T47D (cell line): ENCODE data around the gene RPS8.
A peak's percentile ranks its signal among the peaks of the same experiment; 100 is the strongest.
"Not testable (repeated sequence)": the region's sequence is repeated elsewhere in the genome, so short reads cannot be mapped to it uniquely, and the experiment has no call there.

Experiments used
- DNase-seq, 2 experiments: peaks; one replicate each; pipeline versions ENCODE4 v3.0.0 to v3.0.0-alpha.2; 2011 to 2012; ENCODE audit warnings: low read depth in 1 of 2, low spot score in 1 of 2
- JUND ChIP-seq: IDR thresholded peaks from 2 replicates; pipeline ENCODE4 v1.6.1; 2012; ENCODE audit warnings: low read depth
- in situ Hi-C: cut with HindIII; loops from 2 replicates; pipeline ENCODE4 v1.10.0; 2016; ENCODE audit warnings: low sequenced_read_pairs, low pct_unique_long_range_greater_than_20kb

The RPS8 gene

GRCh38 chr1:44808938-44809917, 33.9 kb downstream of the RPS8 start:
- no peak for TF ChIP-seq JUND
- no peak for DNase-seq
- in situ Hi-C loops = no loop called here

- in situ Hi-C loops = no loop called here
- no peak for TF ChIP-seq JUND
- DNase-seq = peak; percentile 63 to 91
These were observed 34.9 kb downstream of the RPS8 start for GRCh38 chr1:44810101-44810761.

GRCh38 chr1:44810762-44811105, 35.4 kb downstream of the RPS8 start:
- in situ Hi-C loops, DNase-seq: not testable (repeated sequence)

- in situ Hi-C loops = no loop called here
- no peak for TF ChIP-seq JUND
- no peak for DNase-seq
These were observed 35.9 kb downstream of the RPS8 start for GRCh38 chr1:44811234-44811633.

GRCh38 chr1:44812822-44813543, 37.6 kb downstream of the RPS8 start:
- no peak for TF ChIP-seq JUND
- in situ Hi-C loops = no loop called here
- no peak for DNase-seq

- in situ Hi-C loops, DNase-seq: not testable (repeated sequence)
These were observed 40.6 kb downstream of the RPS8 start for GRCh38 chr1:44815926-44816325.

- in situ Hi-C loops = no loop called here
- TF ChIP-seq JUND = no peak
- no peak for DNase-seq
These were observed 42.0 kb downstream of the RPS8 start for GRCh38 chr1:44817307-44817706.

- in situ Hi-C loops = no loop called here
- no peak for TF ChIP-seq JUND
- no peak for DNase-seq
These were observed 42.6 kb downstream of the RPS8 start for GRCh38 chr1:44817771-44818495.

GRCh38 chr1:44819196-44819607, 43.9 kb downstream of the RPS8 start:
- in situ Hi-C loops = no loop called here
- no peak for DNase-seq
- no peak for TF ChIP-seq JUND

GRCh38 chr1:44819608-44820327, 44.4 kb downstream of the RPS8 start:
- TF ChIP-seq JUND = no peak
- peak; percentile 62 to 93 for DNase-seq
- in situ Hi-C loops = no loop called here

- in situ Hi-C loops = no loop called here
These were observed 45.2 kb downstream of the RPS8 start for GRCh38 chr1:44820328-44821239.

More at GRCh38 chr1:44820328-44821239, 45.2 kb downstream of the RPS8 start:
- no peak for TF ChIP-seq JUND
- no peak for DNase-seq
